GM21825 (cell line): ENCODE measurements around the gene NEK1.

ENCODE experiments used
- ATAC-seq: cut with Tn5 transposase; IDR thresholded peaks from one replicate; pipeline ENCODE4 v1.9.1; 2021; ENCODE audit warnings: mild to moderate bottlenecking, moderate library complexity; ENCODE audit not compliant: unreplicated experiment

The NEK1 gene

DNA sequence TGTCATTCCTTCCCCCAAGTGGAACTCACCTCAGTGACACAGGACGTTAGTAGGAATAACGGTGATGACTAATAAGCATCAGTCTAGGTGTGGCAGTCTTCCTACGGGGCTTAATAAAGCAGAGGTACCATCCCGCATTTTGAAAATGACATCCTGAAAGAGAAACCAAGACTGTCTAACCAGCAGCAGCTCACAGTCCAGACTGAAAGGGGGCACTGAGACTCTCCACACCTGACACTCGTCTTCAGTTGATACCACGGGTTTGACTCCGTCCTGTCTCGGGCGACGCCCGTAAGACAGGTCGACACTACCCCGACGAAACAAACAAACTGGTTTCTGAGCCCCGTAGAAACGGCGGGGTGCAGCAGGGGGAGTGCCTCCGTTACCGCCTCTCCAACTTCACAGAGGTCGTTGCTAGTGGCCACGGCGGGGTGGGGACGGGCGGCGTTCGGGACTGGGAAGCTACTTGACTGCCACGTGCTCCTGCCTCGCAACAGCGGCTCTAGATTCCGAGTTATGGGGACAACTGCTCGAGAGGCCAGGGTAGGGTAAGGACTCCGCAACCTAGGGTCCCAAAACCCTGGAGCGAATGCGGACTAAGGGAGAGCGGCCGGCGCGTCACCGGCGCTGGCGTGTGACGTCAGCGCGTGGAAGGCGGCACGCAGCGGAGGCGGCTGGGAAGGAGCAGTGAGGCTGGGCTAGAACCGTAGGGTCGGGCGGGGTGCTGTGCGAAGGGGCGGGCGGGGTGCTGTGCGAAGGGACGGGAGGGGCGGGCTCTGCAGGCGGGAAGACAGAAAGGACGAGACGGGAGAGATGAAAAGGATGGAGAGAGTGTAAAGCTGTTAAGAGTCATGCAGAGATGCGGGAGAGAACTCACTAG is at the start of gene NEK1:
Gene NEK1 (minus strand): TSS at position 593 of the 880 bp plus-strand sequence. CDS start 9,953 bp downstream, outside the sequence.
- ATAC-seq, result peak; percentile 91

GRCh38 chr4:169661761-169662160 is 49.4 kb upstream of the NEK1 start:
- no peak for ATAC-seq

GRCh38 chr4:169660929-169661328 is 48.5 kb upstream of the NEK1 start:
- no peak for ATAC-seq

- peak; percentile 96 for ATAC-seq
Observed at GRCh38 chr4:169659716-169660670, 47.6 kb upstream of the NEK1 start.

- ATAC-seq, result no peak
Observed at GRCh38 chr4:169658975-169659715, 46.8 kb upstream of the NEK1 start.

DNA sequence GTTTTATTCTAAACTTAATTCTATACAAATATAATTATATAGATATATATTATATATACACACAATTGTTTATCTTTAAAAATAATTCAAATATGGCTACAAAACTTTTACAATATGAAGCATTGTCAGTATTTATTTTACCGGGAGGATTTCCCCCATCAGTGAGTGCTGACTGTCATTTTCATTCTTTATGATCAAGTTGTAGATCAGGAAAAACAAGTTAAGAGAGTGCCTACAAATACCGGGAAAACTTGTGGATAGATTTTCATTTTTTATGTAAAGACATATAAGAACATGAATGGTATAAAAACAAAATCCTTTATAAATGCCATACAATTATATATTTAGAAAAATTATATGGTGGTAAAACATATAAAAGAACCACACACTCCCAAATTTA is 45.8 kb upstream of the NEK1 start:
- ATAC-seq, result no peak

DNA sequence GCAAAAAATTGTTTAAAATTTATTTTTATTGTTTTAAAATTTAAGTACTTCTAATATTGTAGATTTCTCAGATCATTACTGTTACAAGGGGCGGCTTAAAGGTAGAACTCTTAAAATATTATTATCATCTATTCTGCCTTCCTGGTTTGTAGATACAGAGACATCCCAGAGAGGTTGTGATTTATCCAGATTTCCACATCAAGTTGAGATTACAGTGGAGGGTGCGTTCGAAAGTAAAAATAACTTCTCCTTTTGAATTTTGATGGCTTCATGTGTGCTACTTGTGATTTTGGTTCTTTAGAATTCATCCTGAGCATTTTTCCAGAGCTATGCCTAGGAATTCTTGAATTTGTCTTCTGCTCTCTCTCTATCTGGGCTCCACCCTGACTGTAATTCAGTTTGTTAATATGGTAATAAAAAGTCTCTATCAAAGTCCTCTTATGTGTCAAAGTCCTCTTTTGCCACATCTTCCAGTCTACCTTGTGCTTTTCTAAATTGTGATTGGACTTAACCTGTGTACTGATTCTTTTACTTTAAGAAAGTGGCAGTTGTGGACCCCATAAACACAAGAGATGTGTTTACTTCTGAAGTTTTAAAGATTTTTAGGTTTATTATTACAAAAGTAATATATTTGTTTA is 45.2 kb upstream of the NEK1 start:
- no peak for ATAC-seq

GRCh38 chr4:169655401-169655800 is 43.0 kb upstream of the NEK1 start:
- ATAC-seq, result no peak

- ATAC-seq, result no peak
Observed at GRCh38 chr4:169652535-169652934, 40.2 kb upstream of the NEK1 start.

- ATAC-seq, result no peak
Observed at GRCh38 chr4:169650227-169650936, 38.0 kb upstream of the NEK1 start.

- ATAC-seq, result no peak
Observed at GRCh38 chr4:169649545-169650226, 37.3 kb upstream of the NEK1 start.

GRCh38 chr4:169645627-169646026 is 33.2 kb upstream of the NEK1 start:
- ATAC-seq, result no peak

DNA sequence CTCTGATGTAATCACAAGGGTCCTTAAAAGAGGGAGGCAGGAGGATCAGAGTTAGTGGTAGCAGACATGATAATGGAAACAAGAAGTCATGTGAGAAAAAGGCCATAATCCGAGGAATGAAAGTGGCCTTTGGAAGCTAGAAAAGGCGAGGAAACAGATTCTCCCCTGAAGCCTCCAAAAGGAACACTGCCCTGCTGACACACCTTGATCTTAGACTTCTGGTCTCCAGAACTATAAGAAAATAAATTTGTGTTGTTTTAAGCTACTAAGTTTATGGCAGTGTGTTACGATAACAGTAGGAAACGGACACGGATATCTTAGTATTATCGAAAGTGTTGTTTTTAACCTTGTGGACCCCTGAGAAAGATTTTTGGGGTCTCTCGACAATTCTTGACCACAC is 32.4 kb upstream of the NEK1 start:
- no peak for ATAC-seq

GRCh38 chr4:169640261-169640870 is 28.0 kb upstream of the NEK1 start:
- ATAC-seq, result no peak

DNA sequence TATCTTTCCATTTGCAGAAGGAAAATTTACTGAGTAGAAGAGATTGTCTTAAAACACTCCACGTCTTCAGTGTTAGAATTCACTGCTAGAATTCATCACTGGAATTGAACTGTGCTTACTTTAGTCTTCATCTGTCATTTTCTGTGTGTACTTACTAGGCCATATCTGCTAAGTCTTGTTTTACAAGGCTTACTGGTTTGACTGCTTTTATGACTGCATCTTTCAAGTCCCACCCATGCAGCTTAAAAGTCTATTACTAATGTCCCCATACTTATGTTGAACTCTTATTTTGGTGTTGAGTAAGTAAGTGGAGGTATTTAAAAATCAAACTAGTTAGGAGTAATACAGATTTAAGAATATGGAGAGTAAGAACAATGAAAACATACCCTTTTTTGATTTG is 22.6 kb upstream of the NEK1 start:
- ATAC-seq, result no peak

- no peak for ATAC-seq
Observed at GRCh38 chr4:169632896-169633295, 20.5 kb upstream of the NEK1 start.

GRCh38 chr4:169630069-169630468 is 17.7 kb upstream of the NEK1 start:
- no peak for ATAC-seq

- ATAC-seq, result no peak
Observed at GRCh38 chr4:169628579-169628978, 16.2 kb upstream of the NEK1 start.

DNA sequence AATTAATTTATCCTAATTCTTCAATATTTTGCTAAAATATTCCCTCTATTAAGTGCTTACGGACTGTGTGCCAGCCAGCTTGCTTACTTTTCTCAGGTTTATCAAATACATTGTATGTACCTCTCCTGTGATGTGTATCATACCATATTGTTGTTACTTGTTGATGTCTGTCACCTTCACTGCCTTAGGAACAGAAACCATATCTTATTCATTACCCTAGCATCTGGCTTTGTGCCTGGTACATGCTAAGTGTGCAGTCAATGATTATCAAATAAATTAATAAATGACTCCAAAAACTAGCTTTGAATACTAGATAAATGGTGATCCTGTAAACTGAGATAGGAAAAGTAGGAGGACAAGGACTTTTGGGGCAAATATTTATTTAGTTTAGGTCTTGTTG is 14.9 kb upstream of the NEK1 start:
- peak; percentile 60 for ATAC-seq
